Subcutaneous adipose tissue (tissue), 4 donors: ENCODE data around the gene CFAP46. TPM values are rescaled to one million over a fixed set of nuclear protein-coding genes. Genes with fewer than 3 reads are reported as not detected.

ENCODE experiments used
- CTCF ChIP-seq: fragments of 450-650 bp; IDR thresholded peaks from one replicate; pipeline ENCODE4 v1.5.1; 2016; ENCODE audit warnings: low read depth, mild to moderate bottlenecking, control low read depth, antibody characterized with exemption, moderate library complexity
- total RNA-seq, 4 donors: library from RNA; depleted of rRNA; stranded (reverse); fragments of >200 nt; gene quantifications; one replicate each; pipeline ENCODE4 v1.1.0, GENCODE V29; 2016

Gene CFAP46
- total RNA-seq, 4 donors from 2014 or later = not detected

GRCh38 chr10:132811891-132812481 lies 130.4 kb downstream of the CFAP46 start:
- TF ChIP-seq CTCF = no peak

GRCh38 chr10:132810807-132811700 lies 131.3 kb downstream of the CFAP46 start:
- TF ChIP-seq CTCF = no peak

- TF ChIP-seq CTCF = no peak
These were observed 132.1 kb downstream of the CFAP46 start for GRCh38 chr10:132810141-132810806.

GRCh38 chr10:132809232-132810140 lies 132.9 kb downstream of the CFAP46 start:
- no peak for TF ChIP-seq CTCF

- TF ChIP-seq CTCF = no peak
These were observed 133.8 kb downstream of the CFAP46 start for GRCh38 chr10:132808383-132809231.

GRCh38 chr10:132807621-132808049 lies 134.7 kb downstream of the CFAP46 start:
- no peak for TF ChIP-seq CTCF
